Activated CD4-positive, alpha-beta T cell treated with anti-CD3 and anti-CD28 coated beads, Interleukin-2, amount 50 U/mL, for 48 hours (primary cell): ENCODE data around the gene KCTD18.

Experiments
- DNase-seq, 2 experiments: peaks; one replicate each; pipeline ENCODE4 v3.0.0-alpha.2; 2020

The KCTD18 gene

DNA sequence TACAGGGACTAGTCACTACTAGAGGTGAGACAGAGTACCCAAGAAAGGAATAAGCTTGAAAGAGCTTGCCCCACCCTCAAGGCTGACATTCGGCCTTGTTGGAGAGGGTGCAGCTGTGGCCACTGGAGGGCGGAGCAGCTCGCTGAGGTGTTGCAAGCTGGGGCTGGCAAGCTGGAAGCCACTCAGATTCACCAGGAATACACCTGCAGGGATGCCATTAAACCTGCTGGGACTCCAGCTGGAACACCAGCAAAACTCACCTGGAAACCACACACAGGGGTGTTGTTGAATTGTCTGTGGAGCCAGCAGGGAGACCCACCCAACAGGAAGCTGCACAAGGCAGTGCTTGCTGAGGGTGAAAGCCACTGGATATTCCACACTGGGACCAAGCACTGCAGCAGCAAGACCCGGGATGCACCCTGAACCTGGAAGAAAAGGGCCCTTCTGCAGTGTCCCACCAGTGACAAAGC is 26.1 kb downstream of the KCTD18 start:
- peak; percentile 42 to 50 for DNase-seq

DNA sequence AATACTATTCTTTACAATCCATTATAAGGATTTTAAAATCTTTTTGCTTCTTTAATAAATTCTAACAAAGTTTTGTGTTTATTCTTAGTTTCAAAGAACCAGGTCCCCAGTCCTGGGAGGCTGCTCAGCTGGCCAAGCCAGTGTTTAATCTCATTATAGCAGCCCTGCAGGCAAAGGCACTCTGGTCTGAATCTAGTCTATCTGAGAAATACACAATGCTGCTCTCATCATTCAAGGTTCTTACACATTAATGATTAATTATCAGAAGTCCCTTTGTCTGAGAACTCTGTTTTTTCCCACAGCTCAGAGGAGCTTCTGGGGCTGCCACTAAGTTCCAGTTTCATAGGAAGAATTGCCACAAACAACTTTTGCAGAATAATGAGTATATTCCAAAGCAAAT is 27.7 kb downstream of the KCTD18 start:
- no peak for DNase-seq

- DNase-seq, result no peak
Observed at GRCh38 chr2:200479692-200480265, 30.1 kb downstream of the KCTD18 start.

DNA sequence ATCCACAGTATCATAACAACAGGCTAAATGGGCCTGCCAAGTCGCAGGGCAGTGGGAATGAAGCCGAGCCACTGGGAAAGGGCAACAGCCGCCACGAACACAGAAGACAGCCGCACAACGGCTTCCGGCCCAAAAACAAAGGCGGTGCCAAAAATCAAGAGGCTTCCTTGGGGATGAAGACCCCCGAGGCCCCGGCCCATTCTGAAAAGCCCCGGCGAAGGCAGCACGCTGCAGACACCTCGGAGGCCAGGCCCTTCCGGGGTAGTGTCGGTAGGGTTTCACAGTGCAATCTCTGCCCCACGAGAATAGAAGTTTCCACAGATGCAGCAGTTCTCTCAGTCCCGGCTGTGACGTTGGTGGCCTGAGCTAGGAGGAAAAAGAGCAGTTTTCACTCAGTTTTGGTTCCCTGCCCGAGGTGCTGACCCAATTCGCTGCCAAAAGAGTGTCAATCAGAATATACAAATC is 32.2 kb downstream of the KCTD18 start:
- DNase-seq, result no peak

DNA sequence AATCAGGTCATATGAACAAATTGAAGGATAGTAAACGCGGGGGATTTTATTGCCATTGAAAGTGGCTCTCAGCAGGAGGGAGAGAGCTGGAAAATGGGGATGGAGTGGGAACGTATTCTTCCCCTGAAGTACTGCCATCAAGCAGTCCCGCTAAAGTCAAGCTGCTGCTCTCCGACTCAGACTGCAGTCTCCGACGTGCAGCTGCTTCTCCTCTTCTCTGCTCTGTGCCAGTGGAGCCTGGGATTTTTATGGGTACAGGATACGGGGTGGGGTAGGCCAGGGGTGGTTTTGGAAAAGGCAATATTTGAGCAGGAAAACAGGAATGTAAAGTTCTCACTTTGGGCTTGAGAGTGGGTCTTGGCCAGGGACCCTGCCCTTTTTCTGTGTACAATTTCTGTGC is 33.0 kb downstream of the KCTD18 start:
- no peak for DNase-seq

- no peak for DNase-seq
Observed at GRCh38 chr2:200475795-200476194, 34.1 kb downstream of the KCTD18 start.

GRCh38 chr2:200472853-200473464 is 36.9 kb downstream of the KCTD18 start:
- no peak for DNase-seq

DNA sequence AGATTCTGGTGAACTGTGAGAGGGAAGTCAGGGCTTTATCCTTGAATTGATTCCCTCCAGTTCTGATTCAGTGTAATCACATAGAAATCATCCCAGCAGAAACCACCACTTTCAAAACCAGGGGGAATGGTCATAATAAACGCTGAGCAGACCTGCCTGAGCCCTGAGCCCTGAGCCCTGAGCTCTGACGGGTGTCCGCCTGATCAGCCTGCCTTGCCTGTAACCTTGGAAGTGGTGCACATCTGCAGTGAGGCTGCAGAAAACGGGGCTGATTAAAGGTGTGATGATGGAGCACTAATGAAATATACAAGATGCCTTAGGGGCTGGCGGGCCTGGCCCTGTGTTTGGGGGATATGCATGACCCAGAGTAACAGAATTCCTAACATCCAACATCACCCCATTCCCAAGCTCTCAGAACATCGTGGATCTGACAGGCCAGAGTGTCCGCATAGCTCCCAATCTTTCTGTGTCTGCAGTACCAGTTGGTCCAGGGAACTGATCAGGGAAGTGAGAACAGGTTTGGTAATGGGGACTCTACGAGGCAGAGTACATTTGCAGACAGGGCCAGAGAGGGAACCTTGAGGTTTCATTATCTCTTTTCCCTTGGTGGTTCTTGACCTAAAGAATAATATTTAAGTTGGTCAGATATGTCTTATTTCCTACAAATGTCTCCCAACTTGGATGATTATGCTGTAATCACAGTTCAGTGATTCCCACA is 37.8 kb downstream of the KCTD18 start:
- DNase-seq, result no peak

DNA sequence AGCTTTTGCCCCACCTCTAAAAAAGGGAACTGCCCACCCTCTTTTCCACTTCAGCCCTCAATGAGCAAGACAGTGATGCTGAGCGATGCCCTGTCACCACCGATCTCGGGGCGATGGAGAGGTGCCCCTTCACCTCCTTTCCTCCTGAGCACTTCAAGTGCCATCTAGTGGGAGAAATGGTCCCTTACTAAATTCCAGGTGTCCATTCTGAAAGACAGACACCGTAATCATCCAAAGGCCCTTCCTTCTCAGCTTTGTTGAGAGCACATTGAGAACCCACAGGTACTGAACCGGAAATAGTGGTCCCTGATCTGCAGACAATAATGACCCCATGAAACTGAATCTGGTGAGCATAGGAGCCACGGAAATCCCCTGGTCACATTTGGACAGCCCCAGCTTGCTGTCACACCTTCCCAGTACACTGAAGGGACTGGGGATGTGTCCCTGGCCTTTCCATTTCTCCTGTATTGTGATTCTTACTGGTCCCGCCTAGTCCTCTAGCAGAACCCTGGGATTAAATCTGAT is 38.5 kb downstream of the KCTD18 start:
- DNase-seq, result peak; percentile 23 to 53

- no peak for DNase-seq
Observed at GRCh38 chr2:200470230-200470629, 39.6 kb downstream of the KCTD18 start.

DNA sequence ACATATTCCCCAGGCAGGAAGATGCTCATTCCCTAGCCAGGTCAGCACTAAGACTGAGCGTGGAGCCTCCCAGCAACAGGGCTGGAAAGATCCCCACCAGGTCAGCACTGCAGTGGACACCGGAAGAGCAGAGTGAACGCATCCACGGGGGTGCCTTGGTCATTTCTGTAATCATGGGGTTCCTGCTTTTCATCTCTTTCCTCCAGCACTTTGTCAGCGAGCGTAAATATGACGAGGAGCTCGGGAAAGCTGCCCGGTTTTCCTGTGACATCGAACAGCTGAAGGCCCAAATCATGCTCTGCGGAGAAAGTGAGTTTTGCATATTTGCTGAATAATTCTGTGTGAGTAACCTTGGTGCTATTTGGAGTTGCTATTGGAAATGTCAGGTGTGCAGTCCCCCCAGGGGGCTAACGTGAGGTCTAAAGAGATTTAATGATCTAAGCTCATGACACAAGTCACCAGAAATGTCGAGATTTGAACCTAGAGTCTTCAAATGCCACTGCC is 40.1 kb downstream of the KCTD18 start:
- no peak for DNase-seq

- DNase-seq, result peak in 1 of 2 experiments; percentile 14
Observed at GRCh38 chr2:200467806-200468681, 41.8 kb downstream of the KCTD18 start.

DNA sequence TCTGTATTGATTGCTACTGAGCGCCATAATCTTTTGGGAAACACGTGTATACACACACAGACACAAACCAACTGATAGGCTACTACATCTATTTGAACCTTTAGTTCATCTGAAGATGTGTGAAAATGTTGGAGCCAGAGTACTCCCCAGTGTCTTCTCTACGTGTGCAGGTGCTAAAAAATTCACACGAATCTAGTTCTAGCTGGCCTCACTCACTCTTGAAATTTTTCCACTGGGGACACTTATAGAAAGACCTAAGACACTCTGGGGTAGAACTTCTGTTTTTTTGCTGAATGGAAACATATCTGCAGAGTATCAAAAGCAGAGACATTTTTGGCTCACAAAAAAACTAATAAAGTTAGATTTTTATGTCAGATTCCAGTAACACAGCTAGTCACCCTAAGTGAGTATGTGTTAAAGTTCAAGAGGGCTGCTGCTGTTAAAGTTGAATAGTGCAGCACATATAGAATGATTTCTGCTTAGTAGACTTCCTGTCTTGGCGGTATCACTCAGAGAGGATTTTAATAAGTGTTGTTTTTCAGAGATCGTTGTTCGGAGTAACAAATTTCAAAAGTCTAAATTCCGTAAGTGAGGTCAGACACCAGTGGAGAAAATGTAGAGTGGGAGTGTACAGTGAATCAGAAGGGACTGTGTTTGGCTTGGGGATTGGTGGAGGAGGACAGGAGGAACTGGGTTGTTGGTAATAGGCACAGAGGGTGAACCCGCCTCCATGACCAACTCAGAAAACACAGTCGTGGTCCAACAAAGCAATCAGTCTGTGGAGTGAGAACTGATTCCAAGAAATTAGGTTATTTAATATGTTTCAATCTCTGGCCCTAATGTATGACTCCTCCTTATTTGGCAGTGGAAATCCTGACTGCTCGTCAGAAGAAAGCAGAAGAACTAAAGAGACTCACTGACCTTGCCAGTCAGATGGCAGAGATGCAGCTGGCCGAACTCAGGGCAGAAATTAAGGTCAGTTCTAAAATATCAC is 43.1 kb downstream of the KCTD18 start:
- peak; percentile 33 to 51 for DNase-seq

DNA sequence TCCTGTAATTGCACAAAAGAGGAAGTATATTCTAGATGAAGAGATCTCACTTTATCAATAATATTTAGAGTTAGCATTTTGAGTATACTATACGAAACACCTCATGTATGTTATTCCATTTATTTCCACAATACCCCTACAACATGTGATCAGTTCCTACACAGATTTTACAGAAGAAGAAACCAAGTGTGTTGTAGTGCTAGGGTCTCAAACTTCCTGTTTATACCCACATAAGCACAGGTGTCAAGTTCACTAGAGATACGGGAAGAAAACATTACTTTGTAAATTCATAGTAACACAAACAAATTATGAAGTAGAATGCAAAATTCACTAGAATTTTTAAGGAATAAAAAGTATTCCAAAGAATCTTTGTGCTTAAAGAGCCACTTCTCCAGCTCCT is 46.4 kb downstream of the KCTD18 start:
- DNase-seq, result no peak

DNA sequence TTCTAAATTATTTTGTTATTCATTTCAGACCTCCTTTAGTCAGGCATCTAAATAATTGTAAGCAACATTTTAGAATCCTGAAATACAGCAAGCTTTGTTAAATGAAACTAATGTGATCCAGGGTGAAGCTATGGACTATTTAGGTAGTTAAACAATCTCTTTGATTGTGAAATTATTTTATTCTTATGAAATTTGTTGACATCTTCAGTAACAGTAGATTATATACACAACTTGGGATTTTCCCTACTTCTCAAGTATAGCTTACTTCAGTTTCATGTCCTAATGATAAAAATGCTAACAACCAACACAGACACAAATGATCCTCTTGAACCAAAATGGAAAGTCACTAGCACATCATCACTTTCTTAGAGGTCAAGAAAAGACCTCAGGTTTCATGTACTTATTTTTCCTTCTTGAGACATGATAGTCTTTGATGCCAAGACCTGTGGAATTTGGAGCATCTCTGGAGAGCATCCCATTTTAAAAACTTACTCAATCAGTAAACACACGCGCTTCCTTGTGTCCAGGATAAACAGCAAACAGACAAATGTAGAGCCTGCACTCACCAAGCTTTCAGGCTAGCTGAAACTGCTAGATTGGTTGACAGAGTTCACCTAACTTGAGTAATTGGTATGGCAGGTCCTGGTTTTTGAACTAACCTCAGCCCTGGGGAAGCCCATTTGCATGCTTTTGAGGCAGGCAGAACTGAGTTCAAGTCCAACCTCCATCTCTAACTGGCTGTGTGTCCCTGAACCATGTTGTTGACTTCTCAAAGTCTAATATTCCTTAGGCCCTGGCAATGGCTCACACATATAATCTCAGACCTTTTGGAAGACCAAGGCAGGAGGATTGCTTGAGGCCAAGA is 47.8 kb downstream of the KCTD18 start:
- DNase-seq, result no peak

DNA sequence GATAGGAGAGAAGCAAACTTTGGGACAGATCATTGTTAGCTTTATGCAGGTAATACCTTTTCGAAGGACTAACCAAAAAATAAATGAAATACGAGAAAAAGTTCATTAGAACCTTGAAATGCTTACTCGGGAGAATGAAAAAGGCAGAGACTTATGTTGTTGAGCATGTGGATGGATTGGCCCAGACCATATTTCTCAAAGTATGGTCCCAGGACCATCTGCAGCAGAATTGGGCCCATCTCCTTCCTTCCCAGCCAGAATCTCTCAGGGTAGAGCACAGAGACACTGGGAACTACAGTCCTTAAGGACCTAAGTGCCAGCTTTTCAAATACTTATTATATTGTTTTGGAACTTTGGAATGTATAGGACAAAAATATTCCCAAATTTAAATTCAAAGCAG is 50.8 kb downstream of the KCTD18 start:
- no peak for DNase-seq

- DNase-seq, result no peak
Observed at GRCh38 chr2:200456567-200456966, 53.3 kb downstream of the KCTD18 start.

- DNase-seq, result peak; percentile 47 to 56
Observed at GRCh38 chr2:200455958-200456421, 53.9 kb downstream of the KCTD18 start.

DNA sequence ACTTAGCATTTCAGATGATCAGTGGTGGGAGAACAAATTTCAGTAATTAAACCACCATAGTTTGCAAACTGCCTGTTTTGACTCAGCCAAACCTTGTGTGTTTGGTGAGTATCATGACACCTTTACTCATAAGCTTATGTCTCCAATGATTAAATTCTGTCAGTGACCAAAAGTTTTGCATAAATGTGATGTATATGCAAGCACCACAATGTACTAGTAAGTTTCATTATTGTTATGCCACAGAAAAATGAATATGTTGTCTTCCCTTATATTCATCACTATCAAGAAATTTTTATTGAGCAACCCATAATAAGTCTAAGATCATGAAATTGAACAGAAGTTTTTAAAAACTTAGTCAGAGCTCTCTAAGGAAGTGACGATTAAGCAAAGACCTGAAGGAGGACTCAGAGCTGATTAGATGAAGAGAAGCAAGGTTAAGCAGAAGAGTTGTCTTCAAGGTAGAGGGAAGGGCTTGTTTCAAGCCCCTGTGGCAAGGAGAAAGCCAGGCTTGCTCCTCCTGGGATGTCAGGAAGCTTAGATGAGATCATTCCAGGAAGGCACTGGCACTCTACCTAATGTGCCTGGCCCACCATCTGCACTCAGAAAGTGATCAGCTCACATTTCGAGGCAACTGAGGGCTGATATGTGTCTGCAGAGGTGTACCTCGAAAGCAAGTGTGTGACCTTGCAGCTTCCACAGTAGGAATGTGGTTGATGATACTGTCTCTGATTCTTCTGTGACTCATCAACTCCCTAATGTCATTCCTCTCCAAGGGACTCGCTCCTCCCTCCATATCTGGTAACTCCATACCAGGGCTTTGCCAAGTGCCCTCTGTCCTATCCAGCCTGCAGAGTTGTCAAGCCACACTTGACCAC is 54.7 kb downstream of the KCTD18 start:
- peak; percentile 18 to 32 for DNase-seq
